ENCODE data around the gene ZNF521. TPM values are rescaled to one million over a fixed set of nuclear protein-coding genes. Genes with fewer than 3 reads are reported as not detected.

The ZNF521 gene
- total RNA-seq (100 to 1,000 TPM in 4 of 7 donors, 10 to 100 TPM in 3; 55.6 to 136 (median 104) TPM), polyA plus RNA-seq (1 to 10 TPM; 2.9 to 8.0 (median 3.3) TPM)
- long read RNA-seq, donor 1, partial matches to known transcripts = 5 of 5 reads
- long read RNA-seq, donor 1, other reads (novel, unspliced or antisense) = 0 of 5 reads
- long read RNA-seq, donor 2, full-length matches to known transcripts = 2 of 7 reads
- long read RNA-seq, donor 2, partial matches to known transcripts = 5 of 7 reads
- long read RNA-seq, donor 2, other reads (novel, unspliced or antisense) = 0 of 7 reads

DNA sequence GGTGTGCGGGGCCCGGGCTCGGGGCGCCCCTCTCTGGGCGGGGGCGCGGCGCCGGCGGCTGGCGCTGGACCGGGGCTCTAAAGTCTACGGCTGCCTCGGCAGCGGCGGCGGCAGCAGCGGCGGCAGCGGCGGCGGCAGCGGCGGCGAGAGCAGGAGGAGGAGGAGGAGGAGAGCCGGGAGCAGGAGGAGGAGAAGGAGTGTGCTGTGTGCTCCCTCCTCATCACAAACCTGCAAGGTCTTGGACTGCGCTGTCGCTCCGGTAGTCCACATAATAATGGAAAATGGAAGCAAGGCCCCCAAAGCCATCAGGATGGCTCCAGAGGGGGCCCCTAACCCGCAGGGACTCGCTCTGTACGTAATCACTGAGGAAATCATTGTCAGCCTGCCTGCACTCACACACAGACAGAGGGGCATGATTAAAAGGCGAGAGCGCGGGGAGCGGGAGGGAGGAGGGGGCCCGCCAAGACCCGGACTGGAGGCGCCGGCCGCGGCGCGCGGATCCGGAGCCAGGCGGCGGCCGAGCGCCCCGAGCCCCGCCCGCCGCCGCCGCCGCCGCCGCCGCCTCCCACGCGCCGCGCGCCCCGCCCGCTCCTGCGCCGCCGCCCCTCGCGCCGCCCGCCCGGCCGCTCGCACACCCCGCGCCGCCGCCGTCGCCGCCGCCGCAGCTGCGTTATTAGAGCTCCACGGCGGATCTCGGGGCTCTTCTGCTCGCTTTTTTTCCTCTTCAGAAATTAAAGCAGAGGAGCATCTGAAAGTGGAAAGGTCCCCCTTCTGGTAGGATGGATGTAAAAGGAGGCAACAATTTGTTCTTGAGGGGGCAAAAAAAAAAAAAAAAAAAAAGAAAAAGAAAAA is at the start of gene ZNF521:
ZNF521 (minus strand) TSS at position 390 of the 852 bp plus-strand sequence. CDS start 1,220 bp downstream, outside the sequence.
- Histone ChIP-seq H3K36me3 (no peaks in the 10 kb centered on the region), H3K27ac (peak within 1 kb of the TSS; percentile 67 to 92 (median 89)), H3K9me3 (peaks cover 0 to 3% (median 0%) of the 10 kb centered on the region in 8 donors), H3K27me3 (replicated peaks in 1 of 7) (peaks cover 0 to 75% (median 36%) of the 10 kb centered on the region in 7 donors), H3K4me3 (peak within 1 kb of the TSS; percentile 51 to 79 (median 60)), H3K4me1 (peaks cover 5 to 40% (median 24%) of the 10 kb centered on the region in 6 donors)
- intact Hi-C loops (cut with DNase I; ENCODE audit: low total_unique reads) = no loop called here
- DNase-seq = peak; percentile 88
- TF ChIP-seq, protein P1, sequence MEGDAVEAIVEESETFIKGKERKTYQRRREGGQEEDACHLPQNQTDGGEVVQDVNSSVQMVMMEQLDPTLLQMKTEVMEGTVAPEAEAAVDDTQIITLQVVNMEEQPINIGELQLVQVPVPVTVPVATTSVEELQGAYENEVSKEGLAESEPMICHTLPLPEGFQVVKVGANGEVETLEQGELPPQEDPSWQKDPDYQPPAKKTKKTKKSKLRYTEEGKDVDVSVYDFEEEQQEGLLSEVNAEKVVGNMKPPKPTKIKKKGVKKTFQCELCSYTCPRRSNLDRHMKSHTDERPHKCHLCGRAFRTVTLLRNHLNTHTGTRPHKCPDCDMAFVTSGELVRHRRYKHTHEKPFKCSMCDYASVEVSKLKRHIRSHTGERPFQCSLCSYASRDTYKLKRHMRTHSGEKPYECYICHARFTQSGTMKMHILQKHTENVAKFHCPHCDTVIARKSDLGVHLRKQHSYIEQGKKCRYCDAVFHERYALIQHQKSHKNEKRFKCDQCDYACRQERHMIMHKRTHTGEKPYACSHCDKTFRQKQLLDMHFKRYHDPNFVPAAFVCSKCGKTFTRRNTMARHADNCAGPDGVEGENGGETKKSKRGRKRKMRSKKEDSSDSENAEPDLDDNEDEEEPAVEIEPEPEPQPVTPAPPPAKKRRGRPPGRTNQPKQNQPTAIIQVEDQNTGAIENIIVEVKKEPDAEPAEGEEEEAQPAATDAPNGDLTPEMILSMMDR (IDR thresholded peaks at IDR 0.05 in 8 of 11, conservative IDR thresholded peaks at IDR 0.05 in 3 of 11) = no peak
- peak in 2 of 3 donors; percentile 44 to 87 for TF ChIP-seq POLR2A (IDR thresholded peaks at IDR 0.05)
- peak; percentile 75 to 89 (median 87) for TF ChIP-seq POLR2AphosphoS5 (IDR thresholded peaks at IDR 0.05)
- 0 to 2% (median 1%) methylated on average over 45 to 90 of the region's 91 CpGs for WGBS, 5 donors

DNA sequence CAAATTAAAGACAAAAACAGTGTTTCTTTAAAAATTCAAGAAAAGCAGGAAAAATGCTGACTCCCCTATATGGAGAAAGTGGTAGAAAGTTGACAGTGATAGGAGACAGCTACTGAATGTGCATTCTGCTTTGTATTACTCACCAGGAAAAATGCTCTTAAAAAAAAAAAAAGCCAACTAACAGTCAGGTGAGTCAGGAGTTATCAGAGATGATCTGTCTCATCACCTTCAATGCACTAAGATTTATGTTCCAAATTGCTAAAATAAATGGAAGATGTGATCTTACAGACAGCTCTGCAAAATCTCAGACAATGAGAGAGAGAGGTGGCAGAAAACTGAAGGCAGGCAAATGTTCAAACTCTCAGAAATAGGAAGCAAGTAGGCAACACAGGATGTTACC is 47.6 kb upstream of the ZNF521 start:
- Histone ChIP-seq H3K9me3 (peaks cover 0 to 15% (median 8%) of the 10 kb centered on the region in 8 donors), H3K4me1 (no peaks in the 10 kb centered on the region), H3K4me3 (no peak overlapping the region), H3K27ac (no peak overlapping the region), H3K36me3 (no peaks in the 10 kb centered on the region), H3K27me3 (replicated peaks in 1 of 7) (no peaks in the 10 kb centered on the region)
- TF ChIP-seq, protein P1 (IDR thresholded peaks at IDR 0.05 in 8 of 11, conservative IDR thresholded peaks at IDR 0.05 in 3 of 11) = no peak
- no peak for TF ChIP-seq POLR2AphosphoS5 (IDR thresholded peaks at IDR 0.05)
- TF ChIP-seq POLR2A (IDR thresholded peaks at IDR 0.05) = no peak
- intact Hi-C loops (cut with DNase I; ENCODE audit: low total_unique reads) = no loop called here
- DNase-seq = no peak

DNA sequence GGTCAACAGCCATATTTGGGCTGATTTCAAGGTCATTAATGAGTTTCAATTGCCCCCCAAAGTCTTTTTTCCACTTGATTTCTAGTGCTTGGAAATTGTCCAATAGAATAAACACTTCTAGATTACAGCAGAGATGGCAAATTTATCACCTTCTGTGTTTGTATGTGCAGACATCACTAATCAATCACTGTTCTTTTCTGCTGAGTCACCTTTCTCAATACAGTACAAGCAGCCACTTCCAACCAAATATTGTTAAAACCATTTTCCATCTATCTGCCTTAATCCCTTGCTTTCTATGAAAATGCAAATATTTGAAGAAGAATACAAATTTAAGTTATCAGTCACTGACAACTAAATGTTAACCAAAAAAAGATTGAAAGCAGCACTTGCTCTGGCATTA is 40.2 kb upstream of the ZNF521 start:
- Histone ChIP-seq H3K27me3 (replicated peaks in 1 of 7) (peaks cover 0 to 5% (median 0%) of the 10 kb centered on the region in 7 donors), H3K27ac (no peak overlapping the region), H3K4me3 (no peak overlapping the region), H3K9me3 (peaks cover 0 to 34% (median 13%) of the 10 kb centered on the region in 8 donors), H3K4me1 (no peaks in the 10 kb centered on the region), H3K36me3 (no peaks in the 10 kb centered on the region)
- no peak for DNase-seq
- TF ChIP-seq, protein P1 (IDR thresholded peaks at IDR 0.05 in 8 of 11, conservative IDR thresholded peaks at IDR 0.05 in 3 of 11) = no peak
- TF ChIP-seq POLR2A (IDR thresholded peaks at IDR 0.05) (no peak), POLR2AphosphoS5 (IDR thresholded peaks at IDR 0.05) (no peak)
- intact Hi-C loops (cut with DNase I; ENCODE audit: low total_unique reads) = no loop called here
